ENCODE results near the gene ZSCAN30.

The ZSCAN30 gene

DNA sequence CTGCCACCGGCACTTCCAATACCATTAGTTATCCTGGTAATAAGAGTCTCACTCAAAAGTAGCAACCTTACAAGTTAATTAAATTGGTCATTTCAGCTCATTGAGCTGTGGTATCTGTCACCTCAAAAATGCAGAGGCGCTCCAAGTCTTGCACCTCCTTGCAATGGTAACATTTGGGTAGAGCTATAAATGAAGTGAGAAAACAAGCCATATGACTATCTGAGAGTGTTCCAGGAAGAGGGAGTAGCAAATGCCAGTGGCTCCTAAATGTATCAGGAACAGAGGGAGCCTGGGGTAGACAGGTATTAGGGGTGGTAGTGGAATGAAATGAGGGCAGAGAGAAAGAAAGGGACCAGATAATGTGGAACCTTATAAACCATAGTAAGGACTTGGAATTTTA lies 6.0 kb upstream of the ZSCAN30 start:
- Mint-ChIP-seq H3K4me3 (no peak overlapping the region), H3K36me3 (peaks cover 80% of the 10 kb centered on the region), H3K9me3 (peaks cover 36% of the 10 kb centered on the region), H3K27ac (no peak overlapping the region), H3K4me1 (peaks cover 19% of the 10 kb centered on the region), H3K27me3 (no peaks in the 10 kb centered on the region)
- CTCF ChIA-PET = no interaction called here
- DNase-seq = no peak

DNA sequence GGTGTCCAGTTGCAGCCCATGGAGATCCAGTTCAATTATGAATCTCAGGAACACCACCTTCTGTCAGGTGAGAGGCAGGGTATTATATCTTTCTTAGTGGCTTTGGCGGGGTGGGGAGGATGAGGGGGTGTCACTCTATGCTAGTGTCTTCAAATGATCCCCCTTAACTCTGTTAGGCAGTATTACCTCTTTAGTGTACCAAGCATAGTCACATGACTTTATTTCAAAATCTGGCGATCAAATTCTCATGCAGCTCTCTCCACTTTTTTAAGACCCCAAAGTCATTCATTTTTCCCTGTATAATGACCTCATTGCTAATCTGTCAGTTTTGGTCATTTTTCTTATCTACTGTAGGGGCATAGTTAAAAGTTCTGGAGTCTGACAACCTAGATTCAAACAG lies 1.1 kb upstream of the ZSCAN30 start:
- no peak for DNase-seq
- Mint-ChIP-seq H3K36me3 (peaks cover 63% of the 10 kb centered on the region), H3K9me3 (peaks cover 19% of the 10 kb centered on the region), H3K4me1 (peaks cover 51% of the 10 kb centered on the region), H3K27ac (peak overlapping the region; percentile 96), H3K27me3 (peaks cover 5% of the 10 kb centered on the region), H3K4me3 (peak overlapping the region; percentile 100)
- CTCF ChIA-PET = no interaction called here

DNA sequence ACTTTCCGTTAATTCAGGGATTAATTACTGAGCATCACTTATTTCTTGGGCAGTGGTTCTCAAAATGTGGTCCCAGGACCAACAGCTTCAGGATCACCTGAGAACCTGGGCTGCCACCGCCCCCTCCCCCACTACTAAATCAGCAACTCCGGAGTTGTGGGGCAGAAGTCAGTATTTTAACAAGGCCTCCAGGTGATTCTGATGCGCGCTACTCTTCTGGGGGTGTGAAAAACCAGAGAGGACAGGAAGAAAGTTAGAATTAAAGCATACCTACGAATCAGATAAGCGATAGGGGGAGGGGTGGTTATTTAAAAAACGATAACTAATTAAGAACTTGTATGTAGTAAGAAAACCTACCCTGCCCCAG lies 319 bp downstream of the ZSCAN30 start:
- H3K4me3 Mint-ChIP-seq = peak overlapping the region; percentile 100
- peaks cover 49% of the 10 kb centered on the region for H3K36me3 Mint-ChIP-seq
- CTCF ChIA-PET = no interaction called here
- peak overlapping the region; percentile 96 for H3K27ac Mint-ChIP-seq
- peaks cover 20% of the 10 kb centered on the region for H3K9me3 Mint-ChIP-seq
- peaks cover 48% of the 10 kb centered on the region for H3K4me1 Mint-ChIP-seq
- peak; percentile 50 for DNase-seq
- H3K27me3 Mint-ChIP-seq = peaks cover 5% of the 10 kb centered on the region

DNA sequence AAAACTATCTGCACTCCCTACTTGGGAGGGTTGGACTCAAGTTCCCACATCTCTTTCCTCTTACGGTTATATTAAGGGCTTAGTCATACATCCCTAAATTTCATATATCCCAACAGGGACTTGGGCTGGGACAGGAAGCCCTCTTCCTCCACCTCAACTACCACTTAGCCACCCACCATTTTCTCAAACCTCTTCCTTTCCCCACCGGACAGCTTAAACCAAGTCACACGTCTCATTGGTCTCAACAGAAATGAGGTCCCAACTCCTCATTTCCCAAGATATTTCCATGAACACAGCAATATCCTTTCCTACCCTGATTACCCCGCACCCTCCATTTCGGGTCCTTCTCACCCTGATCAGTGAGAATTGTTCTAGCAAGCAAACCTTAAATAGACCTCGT lies 736 bp downstream of the ZSCAN30 start:
- no peak for DNase-seq
- Mint-ChIP-seq H3K36me3 (peaks cover 46% of the 10 kb centered on the region), H3K27ac (peak overlapping the region; percentile 96), H3K9me3 (peaks cover 20% of the 10 kb centered on the region), H3K4me3 (peak overlapping the region; percentile 100), H3K27me3 (peaks cover 5% of the 10 kb centered on the region), H3K4me1 (peaks cover 46% of the 10 kb centered on the region)
- CTCF ChIA-PET = interaction anchor here (1.3 kb wide), 1 partner anchor 57 kb away, joined by 5 read pairs; no protein-coding TSS in a partner anchor

DNA sequence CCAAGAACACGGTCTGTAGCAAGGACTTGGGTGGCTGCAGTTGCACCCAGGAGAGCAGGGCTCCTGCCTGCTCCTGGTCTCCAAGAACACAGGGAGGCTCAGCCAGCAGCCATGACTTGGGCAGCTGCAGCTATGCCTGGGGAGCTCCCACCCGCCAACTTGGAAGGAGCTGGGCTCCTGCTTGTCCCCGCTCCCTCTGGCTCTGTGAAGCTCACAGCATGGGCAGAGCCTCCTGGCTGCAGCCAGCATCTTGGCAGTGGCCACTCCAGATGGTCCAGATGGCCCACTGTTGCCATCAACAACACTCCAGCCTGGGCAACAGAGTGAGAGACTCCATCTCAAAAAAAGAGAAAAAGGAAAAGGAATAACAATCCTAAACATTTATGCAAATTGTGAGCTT lies 5.2 kb downstream of the ZSCAN30 start:
- DNase-seq = no peak
- Mint-ChIP-seq H3K27ac (no peak overlapping the region), H3K36me3 (peaks cover 31% of the 10 kb centered on the region), H3K4me3 (no peak overlapping the region), H3K27me3 (no peaks in the 10 kb centered on the region), H3K9me3 (peaks cover 28% of the 10 kb centered on the region), H3K4me1 (peaks cover 23% of the 10 kb centered on the region)
- CTCF ChIA-PET = no interaction called here

DNA sequence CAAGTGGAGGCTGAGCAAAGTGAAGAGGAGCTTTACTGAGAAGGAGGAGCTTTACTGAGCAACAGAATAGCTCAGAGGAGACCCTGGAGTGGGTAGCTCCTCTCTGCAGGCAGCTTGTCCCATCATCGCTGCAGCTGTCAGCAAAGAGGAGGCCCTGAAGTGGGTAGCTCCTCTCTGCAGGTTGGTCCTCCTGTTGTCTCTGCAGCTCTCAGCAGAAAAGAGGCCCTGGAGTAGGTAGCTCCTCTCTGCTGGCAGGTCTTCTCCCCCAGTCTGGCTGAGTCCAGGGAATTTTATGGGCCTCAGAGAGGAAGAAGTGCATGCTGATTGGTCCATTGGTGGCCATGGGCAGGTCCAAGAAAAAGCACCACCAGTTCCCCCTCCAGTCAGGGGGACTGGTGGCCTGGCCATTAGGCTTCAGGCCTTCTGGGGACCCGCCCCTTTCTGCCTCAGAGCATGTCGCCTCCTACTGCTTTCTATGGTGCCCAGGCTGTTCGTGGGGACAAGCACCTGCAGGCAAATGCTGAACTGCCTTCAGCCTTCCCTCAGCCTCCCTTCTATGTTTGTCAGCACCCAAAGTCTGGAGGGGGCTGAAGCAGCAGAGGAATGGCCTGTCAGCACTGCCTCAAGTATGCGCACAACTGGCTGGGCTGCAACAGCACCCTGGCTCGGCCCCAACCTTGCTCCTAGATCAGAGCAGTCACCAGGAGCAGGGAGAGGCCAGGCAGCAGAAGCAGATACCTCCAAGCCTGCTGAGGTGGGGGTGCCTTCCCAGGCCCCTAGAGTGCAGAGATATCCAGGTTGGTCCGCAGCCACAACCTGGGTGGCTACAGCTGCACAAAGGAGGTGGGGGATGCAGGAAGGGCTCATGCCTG lies 5.9 kb downstream of the ZSCAN30 start:
- DNase-seq = no peak
- Mint-ChIP-seq H3K9me3 (peaks cover 32% of the 10 kb centered on the region), H3K36me3 (peaks cover 27% of the 10 kb centered on the region), H3K4me1 (peaks cover 18% of the 10 kb centered on the region), H3K4me3 (no peak overlapping the region), H3K27me3 (no peaks in the 10 kb centered on the region), H3K27ac (no peak overlapping the region)
- CTCF ChIA-PET = no interaction called here

DNA sequence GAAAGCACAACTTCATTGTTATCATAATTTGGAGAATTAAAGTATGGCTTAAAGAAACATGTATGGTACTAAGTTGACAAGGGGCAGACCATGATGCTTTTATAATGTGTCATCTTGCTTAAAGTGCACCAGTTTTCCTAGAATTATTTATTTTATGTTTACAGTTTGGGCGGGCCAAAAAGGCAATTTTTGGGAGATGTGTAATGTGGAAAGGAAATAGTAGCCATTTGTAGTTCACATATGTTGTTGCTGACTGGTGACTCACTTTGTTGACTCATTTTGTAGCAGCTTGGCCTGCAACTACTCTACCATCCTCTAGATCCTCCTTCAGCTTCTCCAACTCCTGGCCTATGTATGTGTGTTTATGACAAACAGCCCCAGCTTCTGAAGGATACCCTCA lies 7.7 kb downstream of the ZSCAN30 start:
- no peak for DNase-seq
- Mint-ChIP-seq H3K27ac (no peak overlapping the region), H3K4me3 (no peak overlapping the region), H3K4me1 (peaks cover 3% of the 10 kb centered on the region), H3K27me3 (no peaks in the 10 kb centered on the region), H3K9me3 (peaks cover 44% of the 10 kb centered on the region), H3K36me3 (peaks cover 33% of the 10 kb centered on the region)
- CTCF ChIA-PET = interaction anchor here (0.5 kb wide), 1 partner anchor 373 kb away, joined by 3 read pairs; no protein-coding TSS in a partner anchor

DNA sequence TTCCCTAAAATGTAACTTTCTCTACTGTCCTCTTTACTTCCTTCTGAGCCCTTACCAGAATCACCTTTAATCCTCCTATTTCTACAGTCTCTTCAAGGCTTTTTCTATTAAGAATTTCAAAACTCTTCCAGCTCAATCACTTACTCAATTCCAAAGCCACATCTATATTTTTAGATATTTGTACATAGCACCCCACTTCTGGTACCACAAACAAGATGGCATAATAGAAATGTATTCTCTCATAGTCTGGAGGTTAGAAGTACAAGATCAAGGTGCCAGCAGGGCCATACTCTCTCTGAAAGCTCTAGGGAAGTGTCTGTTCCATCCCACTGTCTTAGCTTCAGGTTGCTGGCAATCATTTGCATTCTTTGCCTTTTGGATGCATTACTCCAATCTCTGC lies 11.1 kb downstream of the ZSCAN30 start:
- Mint-ChIP-seq H3K27me3 (no peaks in the 10 kb centered on the region), H3K4me3 (no peak overlapping the region), H3K4me1 (no peaks in the 10 kb centered on the region), H3K36me3 (peaks cover 26% of the 10 kb centered on the region), H3K27ac (no peak overlapping the region), H3K9me3 (peaks cover 41% of the 10 kb centered on the region)
- DNase-seq = no peak
- CTCF ChIA-PET = interaction anchor here (0.5 kb wide), 1 partner anchor 25 kb away, joined by 3 read pairs; no protein-coding TSS in a partner anchor

DNA sequence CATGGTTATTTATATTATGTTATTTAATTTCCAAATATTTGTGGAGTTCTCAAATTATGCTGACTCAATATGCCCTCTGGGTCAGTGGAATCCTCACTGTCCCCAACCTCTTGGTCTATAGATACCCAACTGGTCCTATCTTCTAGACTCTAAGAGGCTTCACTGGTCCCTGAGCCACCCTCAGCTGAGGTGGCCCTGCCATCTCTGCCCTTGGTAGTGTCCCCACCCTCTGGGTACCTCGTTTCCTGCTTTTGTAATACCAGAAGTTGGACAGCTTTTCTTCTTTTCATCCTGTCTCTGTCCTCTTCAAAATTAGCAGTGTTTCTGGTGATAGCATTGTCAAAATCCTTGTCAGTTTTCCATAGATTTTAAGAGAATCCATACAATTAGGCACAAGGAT lies 11.9 kb downstream of the ZSCAN30 start:
- Mint-ChIP-seq H3K9me3 (peaks cover 48% of the 10 kb centered on the region), H3K4me1 (no peaks in the 10 kb centered on the region), H3K27ac (no peak overlapping the region), H3K4me3 (no peak overlapping the region), H3K36me3 (peaks cover 28% of the 10 kb centered on the region), H3K27me3 (no peaks in the 10 kb centered on the region)
- DNase-seq = no peak
- CTCF ChIA-PET = no interaction called here

DNA sequence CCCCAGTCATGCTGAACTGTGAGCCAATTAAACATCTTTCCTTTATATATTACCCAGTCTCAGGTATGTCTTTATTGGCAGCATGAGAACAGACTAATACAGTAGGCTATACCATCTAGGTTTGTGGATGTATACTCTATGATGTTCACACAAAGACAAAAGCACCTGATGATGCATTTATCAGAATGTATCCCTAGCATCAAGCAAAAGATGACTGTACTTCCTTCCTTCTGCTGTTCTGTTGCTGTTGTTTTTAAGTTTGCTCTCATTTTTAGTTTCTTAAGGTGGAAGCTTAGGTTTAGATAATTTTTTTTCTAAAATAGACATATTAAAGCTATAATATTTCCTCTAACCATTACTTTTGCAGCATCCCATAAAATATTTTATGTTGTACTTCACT lies 12.4 kb downstream of the ZSCAN30 start:
- Mint-ChIP-seq H3K4me3 (no peak overlapping the region), H3K4me1 (no peaks in the 10 kb centered on the region), H3K27ac (no peak overlapping the region), H3K36me3 (peaks cover 27% of the 10 kb centered on the region), H3K27me3 (no peaks in the 10 kb centered on the region), H3K9me3 (peaks cover 50% of the 10 kb centered on the region)
- CTCF ChIA-PET = no interaction called here
- DNase-seq = no peak

DNA sequence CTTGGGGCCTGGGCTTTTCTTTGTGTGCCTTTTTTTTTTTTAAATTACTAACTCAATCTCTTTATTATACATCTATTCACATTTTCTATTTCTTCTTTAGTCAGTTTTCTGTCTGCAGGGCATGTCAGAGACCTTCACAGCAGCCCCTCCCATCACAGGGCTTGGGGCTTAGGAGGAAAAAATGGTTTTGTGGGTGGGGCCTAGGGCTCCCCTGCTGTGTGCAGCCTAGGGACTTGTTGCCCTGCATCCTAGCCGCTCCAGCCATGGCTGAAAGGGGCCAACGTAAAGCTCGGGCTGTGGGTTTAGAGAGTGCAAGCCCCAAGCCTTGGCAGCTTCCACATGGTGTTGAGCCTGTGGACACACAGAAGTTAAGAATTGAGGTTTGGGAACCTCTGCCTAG lies 13.8 kb downstream of the ZSCAN30 start:
- no peak overlapping the region for H3K4me3 Mint-ChIP-seq
- CTCF ChIA-PET = interaction anchor here (1.0 kb wide), 1 partner anchor 45 kb away, joined by 4 read pairs; no protein-coding TSS in a partner anchor

DNA sequence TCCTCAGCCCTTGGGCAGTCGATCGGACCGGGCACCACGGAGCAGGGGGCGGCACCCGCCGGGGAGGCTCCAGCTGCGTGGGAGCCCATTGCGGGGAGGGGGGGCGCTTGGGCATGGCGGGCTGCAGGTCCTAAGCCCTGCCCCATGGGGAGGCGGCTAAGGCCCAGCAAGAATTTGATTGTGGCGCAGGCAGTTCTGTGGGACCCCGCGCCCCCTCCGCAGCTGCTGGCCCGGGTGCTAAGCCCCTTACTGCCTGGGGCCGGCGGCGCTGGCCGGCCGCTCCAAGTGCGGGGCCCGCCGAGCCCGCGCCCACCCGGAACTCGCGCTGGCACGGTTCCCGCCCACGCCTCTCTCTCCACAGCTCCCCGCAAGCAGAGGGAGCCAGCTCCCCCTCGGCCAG lies 18.4 kb downstream of the ZSCAN30 start:
- CTCF ChIA-PET = no interaction called here
- H3K27ac Mint-ChIP-seq = no peak overlapping the region
- H3K4me3 Mint-ChIP-seq = no peak overlapping the region
- DNase-seq = no peak
- peaks cover 22% of the 10 kb centered on the region for H3K36me3 Mint-ChIP-seq
- peaks cover 7% of the 10 kb centered on the region for H3K27me3 Mint-ChIP-seq
- H3K4me1 Mint-ChIP-seq = peaks cover 20% of the 10 kb centered on the region
- peaks cover 45% of the 10 kb centered on the region for H3K9me3 Mint-ChIP-seq

More for the DNA sequence above, 13.8 kb downstream of the ZSCAN30 start:
- Mint-ChIP-seq H3K27me3 (no peaks in the 10 kb centered on the region), H3K36me3 (peaks cover 17% of the 10 kb centered on the region), H3K27ac (no peak overlapping the region), H3K9me3 (peaks cover 49% of the 10 kb centered on the region), H3K4me1 (no peaks in the 10 kb centered on the region)
- no peak for DNase-seq

DNA sequence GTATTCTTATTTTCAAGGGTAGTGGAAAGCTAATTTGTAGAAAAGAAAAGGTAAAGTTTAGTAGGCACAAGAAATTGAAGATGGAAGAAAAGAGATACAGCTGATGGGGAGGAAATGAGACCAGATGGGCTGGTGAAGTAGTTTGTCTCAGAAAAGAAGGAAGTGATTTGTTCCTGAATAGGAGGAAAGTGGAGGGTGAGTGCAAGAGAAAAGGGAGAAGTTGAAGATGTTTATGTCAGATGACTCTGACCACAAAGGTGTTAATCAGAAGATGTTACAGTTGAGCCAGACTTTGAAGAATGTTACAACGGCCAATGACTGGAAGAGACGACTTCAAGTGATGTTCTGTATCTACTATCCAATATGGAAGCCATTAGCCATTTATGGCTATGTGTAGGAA lies 21.2 kb downstream of the ZSCAN30 start:
- H3K4me1 Mint-ChIP-seq = peaks cover 25% of the 10 kb centered on the region
- no peak for DNase-seq
- peaks cover 42% of the 10 kb centered on the region for H3K9me3 Mint-ChIP-seq
- H3K27me3 Mint-ChIP-seq = peaks cover 7% of the 10 kb centered on the region
- CTCF ChIA-PET = no interaction called here
- H3K36me3 Mint-ChIP-seq = peaks cover 27% of the 10 kb centered on the region
- H3K27ac Mint-ChIP-seq = no peak overlapping the region
- H3K4me3 Mint-ChIP-seq = no peak overlapping the region

DNA sequence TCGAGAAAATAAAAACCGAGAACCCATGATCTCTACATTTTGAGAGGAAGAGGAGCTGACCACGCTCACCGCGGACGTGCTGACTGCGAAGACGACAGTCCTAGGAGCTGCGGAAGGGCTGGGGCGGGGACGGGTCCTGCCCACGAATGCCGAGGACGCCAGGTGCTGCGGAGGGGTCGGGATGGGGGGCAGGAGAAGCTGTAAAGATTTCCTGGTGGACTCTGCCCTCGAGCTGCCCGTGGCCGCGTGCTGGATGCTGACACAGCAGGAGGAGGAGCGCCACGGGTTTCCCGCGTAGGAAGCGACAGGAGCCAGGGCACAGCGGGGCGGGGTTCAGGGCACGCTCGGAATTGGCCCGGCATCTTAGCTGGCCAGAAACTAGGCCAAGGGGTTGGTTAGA lies 22.2 kb downstream of the ZSCAN30 start:
- Mint-ChIP-seq H3K9me3 (peaks cover 32% of the 10 kb centered on the region), H3K27ac (no peak overlapping the region), H3K27me3 (peaks cover 7% of the 10 kb centered on the region), H3K4me1 (peaks cover 26% of the 10 kb centered on the region), H3K4me3 (peak overlapping the region; percentile 85), H3K36me3 (peaks cover 31% of the 10 kb centered on the region)
- DNase-seq = peak; percentile 27
- CTCF ChIA-PET = no interaction called here

DNA sequence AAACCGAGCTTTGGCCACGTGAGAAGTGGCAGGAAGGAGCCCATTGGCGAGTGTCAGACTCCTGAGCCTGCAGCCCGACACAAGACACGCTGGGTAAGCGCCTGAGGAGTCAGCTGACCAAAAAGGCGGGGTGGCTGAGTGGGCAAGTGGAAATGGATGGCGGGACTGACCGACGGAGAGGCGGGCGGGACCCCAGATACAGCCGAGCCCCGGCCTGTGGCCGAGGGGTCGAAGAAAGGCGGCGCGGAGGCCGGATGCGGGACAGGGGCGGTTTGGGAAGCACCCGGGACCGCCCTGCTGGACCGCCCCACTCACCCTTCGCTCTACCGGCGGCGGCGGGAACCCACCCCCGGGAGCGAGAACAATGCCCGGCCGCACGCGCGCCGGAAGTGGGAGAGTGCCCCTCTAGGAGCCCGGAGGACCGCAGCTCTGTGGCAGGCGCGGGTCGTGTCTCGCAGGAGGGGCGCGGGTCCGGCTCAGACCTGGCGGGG lies 22.8 kb downstream of the ZSCAN30 start:
- Mint-ChIP-seq H3K27me3 (peaks cover 7% of the 10 kb centered on the region), H3K4me1 (peaks cover 27% of the 10 kb centered on the region), H3K9me3 (peaks cover 29% of the 10 kb centered on the region), H3K4me3 (peak overlapping the region; percentile 85), H3K27ac (peak overlapping the region; percentile 83), H3K36me3 (peaks cover 35% of the 10 kb centered on the region)
- peak; percentile 68 for DNase-seq
- CTCF ChIA-PET = no interaction called here
